IPS-20b (cell line): ENCODE data around the gene PLD1.
"Not testable (repeated sequence)": the region's sequence is repeated elsewhere in the genome, so short reads cannot be mapped to it uniquely, and the experiment has no call there.

Experiments used
- H3K27ac ChIP-seq: one replicate; pipeline ENCODE4 v1.5.1; 2013; ENCODE audit warnings: low read length
- H3K27me3 ChIP-seq: 2 replicates; pipeline ENCODE4 v1.6.1; 2013; ENCODE audit warnings: mild to moderate bottlenecking, low read length, inconsistent platforms; ENCODE audit not compliant: insufficient read depth
- H3K36me3 ChIP-seq: 2 replicates; pipeline ENCODE4 v1.6.1; 2013; ENCODE audit warnings: low read depth, mild to moderate bottlenecking, inconsistent platforms, low read length, moderate library complexity; ENCODE audit not compliant: insufficient read depth
- H3K4me1 ChIP-seq: 2 replicates; pipeline ENCODE4 v1.6.1; 2013; ENCODE audit warnings: mild to moderate bottlenecking, control low read depth, inconsistent platforms, low read length, moderate library complexity; ENCODE audit not compliant: insufficient read depth
- H3K4me3 ChIP-seq: 2 replicates; pipeline ENCODE4 v1.5.1; 2013; ENCODE audit warnings: mild to moderate bottlenecking, low read length, inconsistent platforms
- H3K9ac ChIP-seq: 2 replicates; pipeline ENCODE4 v1.6.1; 2013; ENCODE audit warnings: low read depth, mild to moderate bottlenecking, inconsistent platforms, low read length, moderate library complexity
- H3K9me3 ChIP-seq: 2 replicates; pipeline ENCODE4 v1.6.1; 2013; ENCODE audit warnings: mild to moderate bottlenecking, low read depth, low read length, inconsistent platforms; ENCODE audit not compliant: insufficient read depth

PLD1 gene

DNA sequence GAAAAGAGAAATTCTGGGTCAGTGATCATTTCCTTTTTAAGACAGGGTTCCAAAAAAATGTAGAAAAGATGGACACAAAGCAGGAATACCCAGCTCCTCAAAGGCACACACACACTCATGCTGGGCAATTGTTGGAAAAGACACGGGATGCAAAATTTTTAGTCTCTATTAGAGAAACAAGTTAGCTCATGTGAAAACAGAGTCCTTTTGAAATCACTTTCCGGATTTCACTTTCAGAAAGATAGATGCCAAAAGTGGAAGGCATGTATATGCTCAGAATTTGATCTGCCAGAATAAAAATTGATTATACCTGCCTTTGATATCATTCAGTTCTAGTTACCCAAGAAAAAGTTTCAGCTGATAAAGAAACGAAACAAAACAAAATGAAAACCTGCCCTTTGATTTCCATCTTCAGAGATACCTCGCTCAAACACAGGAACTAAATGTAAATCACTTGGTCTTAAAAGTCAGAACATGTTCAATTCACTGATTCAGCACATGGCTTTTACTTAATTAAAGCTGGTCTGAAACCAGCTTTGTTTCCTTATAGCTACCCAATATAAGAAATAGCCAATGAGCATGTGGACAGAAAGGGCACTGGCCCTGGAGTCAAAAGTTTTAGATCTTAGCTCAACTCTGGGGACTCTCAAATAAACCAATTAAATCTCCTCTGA, 52.8 kb downstream of the PLD1 start:
- H3K4me1 ChIP-seq = no peaks in the 10 kb centered on the region
- no peak overlapping the region for H3K4me3 ChIP-seq

GRCh38 chr3:171755656-171756055, 54.6 kb downstream of the PLD1 start:
- no peak overlapping the region for H3K27ac ChIP-seq
- no peak overlapping the region for H3K9ac ChIP-seq
- no peaks in the 10 kb centered on the region for H3K4me1 ChIP-seq
- no peaks in the 10 kb centered on the region for H3K36me3 ChIP-seq
- H3K4me3 ChIP-seq = no peak overlapping the region
- H3K27me3 ChIP-seq = no peaks in the 10 kb centered on the region
- no peaks in the 10 kb centered on the region for H3K9me3 ChIP-seq

More for the DNA sequence above, 52.8 kb downstream of the PLD1 start:
- Histone ChIP-seq H3K9me3 (no peaks in the 10 kb centered on the region), H3K27me3 (no peaks in the 10 kb centered on the region), H3K36me3 (no peaks in the 10 kb centered on the region), H3K27ac (no peak overlapping the region), H3K9ac (no peak overlapping the region)

DNA sequence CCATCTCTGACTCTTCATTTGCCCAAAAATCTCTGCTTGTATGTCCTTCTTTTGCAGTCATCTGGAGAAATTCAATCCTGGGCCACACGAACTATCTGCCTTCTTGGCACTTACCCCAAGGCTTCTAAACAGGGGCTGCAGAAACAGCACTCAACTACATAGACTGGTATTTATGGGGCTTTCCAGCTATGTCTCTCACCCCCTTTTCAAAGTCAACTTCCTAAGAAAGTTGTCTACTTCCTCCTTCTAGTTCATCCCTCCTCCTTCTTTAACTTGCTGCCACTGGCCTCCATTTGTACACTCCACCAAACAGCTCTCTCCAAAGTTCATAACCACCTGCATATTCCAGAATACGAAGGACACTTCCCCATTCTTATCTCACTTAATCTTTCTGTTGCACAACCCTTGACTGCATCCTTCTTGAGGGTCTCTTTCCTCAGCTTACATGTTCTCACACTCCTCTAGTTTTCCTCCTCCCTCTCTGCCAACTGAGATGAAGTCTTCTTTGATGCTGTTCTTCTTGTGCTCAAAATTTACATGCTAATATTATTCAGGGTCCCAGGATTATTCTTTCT, 55.2 kb downstream of the PLD1 start:
- Histone ChIP-seq H3K36me3 (no peaks in the 10 kb centered on the region), H3K9ac (no peak overlapping the region), H3K4me3 (no peak overlapping the region), H3K27me3 (no peaks in the 10 kb centered on the region), H3K27ac (no peak overlapping the region), H3K9me3 (no peaks in the 10 kb centered on the region), H3K4me1 (no peaks in the 10 kb centered on the region)

DNA sequence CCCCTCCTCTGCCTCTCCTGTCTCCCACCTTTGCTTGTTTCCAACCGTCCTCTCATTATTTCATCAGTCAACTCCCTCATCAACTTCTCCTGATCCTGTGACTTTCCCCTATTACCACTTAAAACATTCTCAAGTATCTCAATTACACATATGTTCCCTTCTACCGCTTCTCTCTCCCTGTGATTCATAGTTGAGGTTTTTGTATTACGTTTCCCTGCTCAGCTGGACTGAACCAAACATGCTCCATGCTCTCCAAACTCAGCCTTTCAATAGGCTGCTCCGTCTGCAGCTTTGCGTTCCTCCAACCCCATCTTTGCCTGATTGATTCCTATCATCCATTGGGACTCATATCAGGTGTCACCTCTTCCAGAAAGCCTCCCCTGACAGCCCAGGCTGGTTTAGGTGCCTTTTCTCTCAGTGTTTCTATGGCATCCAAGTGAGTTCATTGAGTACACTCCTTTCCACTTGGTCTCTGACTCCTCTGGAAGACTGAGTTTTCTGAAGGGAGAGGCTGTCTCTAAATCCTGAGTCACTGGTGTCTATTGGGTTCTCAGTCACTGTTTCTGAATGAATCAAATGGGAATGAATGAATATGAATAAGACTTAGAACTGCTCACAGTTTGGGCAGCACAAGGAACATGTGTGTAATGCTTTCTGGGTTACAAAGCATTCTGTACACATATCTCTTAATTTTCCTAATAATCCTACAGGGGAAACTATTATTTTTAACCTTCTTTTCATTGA, 56.4 kb downstream of the PLD1 start:
- no peaks in the 10 kb centered on the region for H3K36me3 ChIP-seq
- no peaks in the 10 kb centered on the region for H3K9me3 ChIP-seq
- H3K4me1 ChIP-seq = 0 out of 2 replicates have a peak, but pooled peaks cover under 1% of the 10 kb centered on the region
- H3K27me3 ChIP-seq = no peaks in the 10 kb centered on the region
- H3K4me3 ChIP-seq = no peak overlapping the region
- H3K27ac ChIP-seq = no peak overlapping the region
- H3K9ac ChIP-seq = no peak overlapping the region

- Histone ChIP-seq H3K4me1 (peaks cover 8% of the 10 kb centered on the region), H3K36me3 (no peaks in the 10 kb centered on the region), H3K27ac (no peak overlapping the region), H3K27me3 (no peaks in the 10 kb centered on the region), H3K9ac (no peak overlapping the region), H3K9me3 (no peaks in the 10 kb centered on the region), H3K4me3 (no peak overlapping the region)
These were observed 57.2 kb downstream of the PLD1 start for GRCh38 chr3:171753025-171753472.

- Histone ChIP-seq H3K27ac (no peak overlapping the region), H3K4me1 (peaks cover 13% of the 10 kb centered on the region), H3K9me3 (no peaks in the 10 kb centered on the region), H3K36me3 (no peaks in the 10 kb centered on the region), H3K4me3 (no peak overlapping the region), H3K9ac (no peak overlapping the region), H3K27me3 (no peaks in the 10 kb centered on the region)
These were observed 58.0 kb downstream of the PLD1 start for GRCh38 chr3:171752329-171752728.

GRCh38 chr3:171749124-171749523, 61.2 kb downstream of the PLD1 start:
- no peak overlapping the region for H3K9ac ChIP-seq

GRCh38 chr3:171748064-171748924, 62.0 kb downstream of the PLD1 start:
- H3K9me3 ChIP-seq = peaks cover 7% of the 10 kb centered on the region
- no peak overlapping the region for H3K27ac ChIP-seq
- no peak overlapping the region for H3K4me3 ChIP-seq
- no peaks in the 10 kb centered on the region for H3K36me3 ChIP-seq
- no peak overlapping the region for H3K9ac ChIP-seq
- peaks cover 13% of the 10 kb centered on the region for H3K4me1 ChIP-seq
- no peaks in the 10 kb centered on the region for H3K27me3 ChIP-seq

More at GRCh38 chr3:171749124-171749523, 61.2 kb downstream of the PLD1 start:
- peaks cover 7% of the 10 kb centered on the region for H3K9me3 ChIP-seq
- peaks cover 13% of the 10 kb centered on the region for H3K4me1 ChIP-seq
- no peaks in the 10 kb centered on the region for H3K27me3 ChIP-seq
- H3K27ac ChIP-seq = no peak overlapping the region
- H3K36me3 ChIP-seq = no peaks in the 10 kb centered on the region
- H3K4me3 ChIP-seq = no peak overlapping the region

DNA sequence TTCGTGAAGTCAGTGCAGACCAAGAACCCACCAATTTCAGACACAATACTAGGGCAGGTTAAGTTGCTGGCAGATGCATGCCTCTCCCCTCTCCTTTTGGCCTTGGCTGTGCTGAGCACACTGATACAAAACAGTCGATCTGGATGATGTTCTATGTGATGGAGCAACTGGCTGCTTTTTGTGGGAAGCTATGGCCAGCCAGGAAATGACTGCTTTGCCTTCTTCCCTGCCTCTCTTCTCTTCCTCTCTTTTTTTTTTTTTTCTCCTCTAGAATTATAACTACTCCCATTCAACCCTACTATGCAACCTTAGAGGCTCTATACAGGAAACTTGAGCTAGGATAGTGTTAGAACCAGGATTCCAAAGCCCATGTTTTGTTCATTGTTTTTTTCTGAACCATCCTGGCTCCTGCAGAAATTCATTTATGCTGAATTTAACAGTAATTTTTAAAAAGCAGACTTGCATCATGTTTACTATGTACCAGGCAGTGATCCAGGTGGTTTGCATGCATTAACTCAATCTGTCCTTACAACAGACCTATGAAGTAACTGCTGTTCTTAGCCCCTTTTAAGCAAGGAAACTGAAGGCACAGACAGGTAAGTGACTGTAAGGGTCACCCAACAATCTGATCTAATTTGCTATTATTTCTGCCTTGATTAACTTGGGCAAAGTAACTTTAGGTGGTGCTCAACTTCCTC, 62.9 kb downstream of the PLD1 start:
- Histone ChIP-seq H3K4me1 (peaks cover 13% of the 10 kb centered on the region), H3K27ac (no peak overlapping the region), H3K9ac (no peak overlapping the region), H3K4me3 (no peak overlapping the region), H3K27me3 (no peaks in the 10 kb centered on the region), H3K9me3 (peaks cover 7% of the 10 kb centered on the region), H3K36me3 (no peaks in the 10 kb centered on the region)

GRCh38 chr3:171746320-171747222, 63.7 kb downstream of the PLD1 start:
- H3K27ac ChIP-seq, H3K4me3 ChIP-seq, H3K36me3 ChIP-seq, H3K27me3 ChIP-seq, H3K9ac ChIP-seq, H3K9me3 ChIP-seq: not testable (repeated sequence)
- peaks cover 13% of the 10 kb centered on the region for H3K4me1 ChIP-seq
